OCI-LY7 (cell line): ENCODE data around the gene PTPRE. TPM values are rescaled to one million over a fixed set of nuclear protein-coding genes. Genes with fewer than 3 reads are reported as not detected.

Experiments
- BruUV-seq: library from RNA; stranded (reverse); fragments of 400-500 nt; replicated peaks from 2 replicates; lab custom pipeline; 2021; lab: Mats Ljungman, UMichigan
- CTCF ChIA-PET: fragments of 300-600 bp; sonication (Branson Sonifier 250); formaldehyde crosslinking; loops from one replicate; lab custom pipeline; 2022; ENCODE audit warnings: antibody characterized with exemption; ENCODE audit not compliant: unreplicated experiment; lab: Charles Lee
- POLR2A ChIA-PET: fragments of 300-600 bp; sonication (Branson Sonifier 250); formaldehyde crosslinking; loops from one replicate; lab custom pipeline; 2022; ENCODE audit warnings: antibody characterized with exemption; lab: Charles Lee
- DNase-seq: peaks from one replicate; pipeline ENCODE4 v3.0.0-alpha.2; 2015; ENCODE audit warnings: low spot score
- H2AFZ ChIP-seq: fragments of 200-600 bp; sonication (generic), shearing (Covaris generic); 2 replicates; pipeline ENCODE4 v1.6.1; 2014; ENCODE audit warnings: mild to moderate bottlenecking, antibody characterized with exemption, low read length, moderate library complexity
- H3K27ac ChIP-seq: fragments of 200-600 bp; sonication (generic); 2 replicates; pipeline ENCODE4 v1.5.1; 2014; ENCODE audit warnings: mixed run types, low read depth, mild to moderate bottlenecking, moderate library complexity, low read length, inconsistent platforms; ENCODE audit not compliant: poor library complexity, severe bottlenecking
- H3K36me3 ChIP-seq: fragments of 200-600 bp; sonication (generic); 2 replicates; pipeline ENCODE4 v1.6.1; 2014; ENCODE audit warnings: mild to moderate bottlenecking, antibody characterized with exemption, low read length, moderate library complexity, mixed read lengths; ENCODE audit not compliant: insufficient read depth
- H3K4me1 ChIP-seq: fragments of 200-600 bp; sonication (generic); 2 replicates; pipeline ENCODE4 v1.5.1; 2014; ENCODE audit warnings: mild to moderate bottlenecking, low read length; ENCODE audit not compliant: insufficient read depth, poor library complexity, severe bottlenecking
- H3K4me2 ChIP-seq: fragments of 200-600 bp; sonication (generic); 2 replicates; pipeline ENCODE4 v1.6.1; 2014; ENCODE audit warnings: mild to moderate bottlenecking, low read length
- H3K4me3 ChIP-seq: fragments of 200-600 bp; sonication (generic); 2 replicates; pipeline ENCODE4 v1.5.1; 2014; ENCODE audit warnings: mild to moderate bottlenecking, low read depth, low read length; ENCODE audit not compliant: poor library complexity, severe bottlenecking
- H3K79me2 ChIP-seq: fragments of 200-600 bp; sonication (generic); 2 replicates; pipeline ENCODE4 v1.6.1; 2016; ENCODE audit warnings: low read depth, mild to moderate bottlenecking, low read length, moderate library complexity, mixed read lengths; ENCODE audit not compliant: insufficient read depth
- H3K9me2 ChIP-seq: fragments of 200-600 bp; sonication (generic); 2 replicates; pipeline ENCODE4 v1.6.1; 2016; ENCODE audit warnings: mild to moderate bottlenecking, low read length, mixed read lengths; ENCODE audit not compliant: insufficient read depth
- H3K9me3 ChIP-seq: fragments of 200-600 bp; sonication (generic); 2 replicates; pipeline ENCODE4 v1.6.1; 2014; ENCODE audit warnings: mild to moderate bottlenecking, mixed run types, low read length, mixed read lengths
- H4K20me1 ChIP-seq: fragments of 200-600 bp; sonication (generic); 2 replicates; pipeline ENCODE4 v1.6.1; 2014; ENCODE audit warnings: mild to moderate bottlenecking, antibody characterized with exemption, low read length, moderate library complexity, mixed read lengths; ENCODE audit not compliant: insufficient read depth
- CTCF ChIP-seq: fragments of 200-600 bp; sonication (generic); conservative IDR thresholded peaks from 2 replicates; pipeline ENCODE4 v1.5.1; 2014; ENCODE audit warnings: mild to moderate bottlenecking, antibody characterized with exemption, low read length, moderate library complexity, mixed read lengths
- EZH2phosphoT487 ChIP-seq: fragments of 200-600 bp; sonication (generic); IDR thresholded peaks from 2 replicates; pipeline ENCODE4 v1.6.1; 2018; ENCODE audit warnings: low read depth, borderline replicate concordance, mild to moderate bottlenecking, mixed run types, antibody characterized with exemption, low read length, moderate library complexity, mixed read lengths
- intact Hi-C: fragments of 100-400 bp; cut with micrococcal nuclease; formaldehyde crosslinking; loops from one replicate; pipeline ENCODE4 v1.10.0; 2022; ENCODE audit not compliant: unreplicated experiment
- total RNA-seq, 2 experiments: library from RNA; depleted of rRNA in 1 of 2; stranded (reverse); fragments of >200 nt in 1 of 2; shearing (Covaris generic) in 1 of 2; gene quantifications; 2 replicates each; pipeline ENCODE4 v1.2.3, GENCODE V29; 2014 to 2022

Gene PTPRE
- total RNA-seq, 2 experiments from 2014 or later: 6.8 to 8.3 TPM

- CTCF ChIA-PET: no interaction called here
- Histone ChIP-seq H3K9me2 (no peaks in the 10 kb centered on the region), H3K4me2 (no peak overlapping the region), H2AFZ (no peak overlapping the region), H3K27ac (no peak overlapping the region), H3K4me3 (no peak overlapping the region), H4K20me1 (no peaks in the 10 kb centered on the region), H3K4me1 (no peaks in the 10 kb centered on the region), H3K36me3 (no peaks in the 10 kb centered on the region), H3K79me2 (no peaks in the 10 kb centered on the region), H3K9me3 (no peaks in the 10 kb centered on the region)
- no TSS peak for BruUV-seq
- TF ChIP-seq EZH2phosphoT487 (no peak), CTCF (no peak)
- no peak for DNase-seq
- POLR2A ChIA-PET: no interaction called here
- intact Hi-C loops: no loop called here
Observed at GRCh38 chr10:127993056-127993690, 86.3 kb downstream of the PTPRE start.

- CTCF ChIA-PET: no interaction called here
- TF ChIP-seq CTCF (no peak), EZH2phosphoT487 (no peak)
- DNase-seq: no peak
- POLR2A ChIA-PET: no interaction called here
- H3K4me2 ChIP-seq: no peak overlapping the region
- H4K20me1 ChIP-seq: no peaks in the 10 kb centered on the region
- H3K36me3 ChIP-seq: no peaks in the 10 kb centered on the region
- no peaks in the 10 kb centered on the region for H3K9me2 ChIP-seq
- H3K9me3 ChIP-seq: no peaks in the 10 kb centered on the region
- no TSS peak for BruUV-seq
- H3K79me2 ChIP-seq: no peaks in the 10 kb centered on the region
- H3K4me1 ChIP-seq: no peaks in the 10 kb centered on the region
- H3K27ac ChIP-seq: no peak overlapping the region
- no peak overlapping the region for H3K4me3 ChIP-seq
- intact Hi-C loops: no loop called here
- H2AFZ ChIP-seq: no peak overlapping the region
Observed at GRCh38 chr10:127995939-127996338, 89.0 kb downstream of the PTPRE start.

DNA sequence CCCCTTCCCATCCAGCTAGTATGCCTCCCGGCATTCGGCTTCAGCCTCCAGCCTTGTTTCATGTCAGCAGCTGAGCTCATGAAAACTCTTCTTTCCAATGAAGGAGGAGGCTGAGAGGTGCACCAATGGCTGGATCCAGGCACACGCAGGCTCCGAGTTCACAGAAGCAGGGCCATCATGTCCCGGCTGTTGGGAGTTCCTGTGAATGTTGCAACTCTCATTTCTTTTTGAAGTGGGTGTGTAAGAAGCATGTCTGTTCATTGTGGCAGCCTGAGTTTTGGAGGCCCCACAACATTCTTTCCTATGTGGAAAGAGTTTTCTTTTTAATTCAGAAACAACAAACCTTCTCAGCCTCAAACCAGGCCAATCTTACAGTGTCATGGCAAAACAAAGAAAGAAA is 89.7 kb downstream of the PTPRE start:
- intact Hi-C loops: no loop called here
- no TSS peak for BruUV-seq
- H4K20me1 ChIP-seq: no peaks in the 10 kb centered on the region
- no peak overlapping the region for H3K4me3 ChIP-seq
- H3K9me3 ChIP-seq: no peaks in the 10 kb centered on the region
- H3K79me2 ChIP-seq: no peaks in the 10 kb centered on the region
- no peaks in the 10 kb centered on the region for H3K4me1 ChIP-seq
- H3K27ac ChIP-seq: no peak overlapping the region
- ChIA-PET CTCF (no interaction called here), POLR2A (no interaction called here)
- H3K9me2 ChIP-seq: no peaks in the 10 kb centered on the region
- H3K36me3 ChIP-seq: no peaks in the 10 kb centered on the region
- no peak overlapping the region for H3K4me2 ChIP-seq
- no peak for DNase-seq
- H2AFZ ChIP-seq: no peak overlapping the region
- TF ChIP-seq CTCF (no peak), EZH2phosphoT487 (no peak)
